SH-SY5Y (cell line): ENCODE data around the gene FRAT1.

Experiments
- GATA2 ChIP-seq: IDR thresholded peaks from 2 replicates; pipeline ENCODE4 v1.6.1; 2011; ENCODE audit warnings: mild to moderate bottlenecking, low read depth, low read length
- GATA3 ChIP-seq: IDR thresholded peaks from 2 replicates; pipeline ENCODE4 v1.6.1; 2011; ENCODE audit warnings: low read depth, mild to moderate bottlenecking, low read length, moderate library complexity

DNA sequence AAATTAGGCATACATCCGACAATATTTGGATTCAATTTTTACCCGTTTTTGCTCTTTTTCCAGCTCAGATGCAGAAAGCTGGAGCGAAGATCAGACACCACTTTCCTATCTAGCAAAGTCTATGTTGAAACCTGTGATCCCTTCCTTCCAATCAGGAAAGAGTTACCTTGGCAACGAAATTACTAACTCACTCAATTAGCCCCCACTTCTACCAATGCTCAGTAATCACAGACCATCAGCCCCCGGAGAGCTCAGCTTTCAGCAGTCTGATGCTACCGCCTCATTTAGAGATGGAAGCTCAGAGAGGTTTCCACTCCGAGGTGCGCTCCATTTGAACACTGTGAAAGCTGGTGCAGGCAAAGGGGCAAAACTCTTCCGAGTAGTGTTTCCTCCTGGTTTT lies 6.7 kb downstream of the FRAT1 start:
- TF ChIP-seq GATA2 = no peak
- no peak for TF ChIP-seq GATA3
